SK-N-SH (cell line): Measurements from ENCODE around the gene GDPD1. TPM values are rescaled to one million over a fixed set of nuclear protein-coding genes. Genes with fewer than 3 reads are reported as not detected.

Experiments used
- CTCF ChIA-PET: fragments of 300-600, 350-600 bp; formaldehyde crosslinking; extraction: SDS; loops from one replicate; lab custom pipeline; 2021; lab: Yijun Ruan, JAX
- POLR2A ChIA-PET: fragments of 350-600 bp; sonication (Branson Sonifier 250); formaldehyde crosslinking; extraction: SDS; loops from one replicate; lab custom pipeline; 2020; ENCODE audit warnings: antibody characterized with exemption, inconsistent platforms; lab: Yijun Ruan, JAX
- DNase-seq: peaks from one replicate; pipeline ENCODE4 v3.0.0; 2012
- H2AFZ ChIP-seq: fragments of 200-600 bp; sonication (generic); 2 replicates; pipeline ENCODE4 v1.8.1; 2016; ENCODE audit warnings: antibody characterized with exemption, mild to moderate bottlenecking, low read depth
- H3F3A ChIP-seq: fragments of 200-600 bp; sonication (generic); replicated peaks from 2 replicates; pipeline ENCODE3; 2016; ENCODE audit warnings: antibody characterized with exemption, mild to moderate bottlenecking; ENCODE audit not compliant: insufficient read depth
- H3K27ac ChIP-seq, 2 experiments: fragments of 200-500 bp in 1 of 2; fragments of 200-600 bp in 1 of 2; sonication (Bioruptor generic) in 1 of 2; sonication (generic), shearing (Covaris generic) in 1 of 2; 2 replicates each; pipeline versions ENCODE4 v1.5.1 to v1.6.1; 2014 to 2016; ENCODE audit warnings: low read depth in 2 of 2, inconsistent platforms in 1 of 2, low read length in 1 of 2, mild to moderate bottlenecking in 1 of 2, mixed read lengths in 1 of 2
- H3K27me3 ChIP-seq: fragments of 200-600 bp; sonication (generic), shearing (Covaris generic); 2 replicates; pipeline ENCODE4 v1.6.1; 2016; ENCODE audit warnings: mixed run types; ENCODE audit not compliant: insufficient read depth
- H3K36me3 ChIP-seq, 2 experiments: fragments of 200-500 bp in 1 of 2; fragments of 200-600 bp in 1 of 2; sonication (Bioruptor generic) in 1 of 2; sonication (generic) in 1 of 2; replicated peaks in 1 of 2; 2 replicates each; pipeline versions ENCODE3 to v1.5.1; 2014 to 2016; ENCODE audit warnings: low read length in 1 of 2, mild to moderate bottlenecking in 1 of 2; ENCODE audit not compliant: insufficient read depth in 2 of 2, control insufficient read depth in 1 of 2
- H3K4me1 ChIP-seq, 2 experiments: fragments of 200-500 bp in 1 of 2; fragments of 200-600 bp in 1 of 2; sonication (Bioruptor generic) in 1 of 2; sonication (generic), shearing (Covaris generic) in 1 of 2; 2 replicates each; pipeline versions ENCODE4 v1.5.1 to v1.6.1; 2014 to 2016; ENCODE audit warnings: low read depth in 1 of 2, low read length in 1 of 2, mixed run types in 1 of 2; ENCODE audit not compliant: insufficient read depth in 2 of 2, control insufficient read depth in 1 of 2
- H3K4me2 ChIP-seq: fragments of 200-600 bp; sonication (generic), shearing (Covaris generic); 2 replicates; pipeline ENCODE4 v1.6.1; 2017; ENCODE audit warnings: mixed run types
- H3K4me3 ChIP-seq, 2 experiments: fragments of 200-500 bp in 1 of 2; fragments of 200-600 bp in 1 of 2; sonication (Bioruptor generic) in 1 of 2; sonication (generic), shearing (Covaris generic) in 1 of 2; 2 replicates each; pipeline versions ENCODE4 v1.5.1 to v1.8.1; 2014 to 2016; ENCODE audit warnings: low read depth in 2 of 2, inconsistent platforms in 1 of 2, low read length in 1 of 2, mild to moderate bottlenecking in 1 of 2, mixed read lengths in 1 of 2, moderate library complexity in 1 of 2
- H3K79me2 ChIP-seq: fragments of 200-600 bp; sonication (generic); 2 replicates; pipeline ENCODE4 v1.8.1; 2017; ENCODE audit warnings: mild to moderate bottlenecking; ENCODE audit not compliant: insufficient read depth
- H3K9ac ChIP-seq: fragments of 200-600 bp; sonication (generic); 2 replicates; pipeline ENCODE4 v1.6.1; 2017; ENCODE audit warnings: mixed run types
- H3K9me2 ChIP-seq: fragments of 200-600 bp; sonication (generic); 2 replicates; pipeline ENCODE4 v1.6.1; 2017; ENCODE audit warnings: mixed run types
- H3K9me3 ChIP-seq: fragments of 200-600 bp; sonication (generic); 2 replicates; pipeline ENCODE4 v1.6.1; 2017; ENCODE audit warnings: mixed run types, mild to moderate bottlenecking, moderate library complexity
- H4K20me1 ChIP-seq: fragments of 200-600 bp; sonication (generic); 2 replicates; pipeline ENCODE4 v1.6.1; 2017; ENCODE audit warnings: mild to moderate bottlenecking, mixed run types; ENCODE audit not compliant: insufficient read depth
- ELF1 ChIP-seq: IDR thresholded peaks from 2 replicates; pipeline ENCODE4 v1.4.0; 2012
- FOSL2 ChIP-seq: IDR thresholded peaks from 2 replicates; pipeline ENCODE4 v1.4.0; 2012; ENCODE audit warnings: low read depth, mild to moderate bottlenecking, moderate library complexity, borderline replicate concordance
- FOXM1 ChIP-seq: IDR thresholded peaks from 2 replicates; pipeline ENCODE4 v1.4.0; 2012; ENCODE audit warnings: low read depth, mild to moderate bottlenecking
- JUND ChIP-seq: IDR thresholded peaks from 2 replicates; pipeline ENCODE4 v1.4.0; 2012
- MAX ChIP-seq: IDR thresholded peaks from 2 replicates; pipeline ENCODE4 v1.4.0; 2012; ENCODE audit warnings: low read depth
- MEF2A ChIP-seq: IDR thresholded peaks from 2 replicates; pipeline ENCODE4 v1.4.0; 2012; ENCODE audit warnings: low read depth, borderline replicate concordance
- MXI1 ChIP-seq: IDR thresholded peaks from 2 replicates; pipeline ENCODE4 v1.6.1; 2012; ENCODE audit warnings: mild to moderate bottlenecking, low read depth, low read length, improper control_type of control experiment
- NRF1 ChIP-seq: IDR thresholded peaks from 2 replicates; pipeline ENCODE4 v1.6.1; 2012; ENCODE audit warnings: low read depth, mild to moderate bottlenecking, low read length
- POLR2AphosphoS5 ChIP-seq: IDR thresholded peaks from 2 replicates; pipeline ENCODE4 v1.6.1; 2012; ENCODE audit warnings: low read depth, low read length
- RCOR1 ChIP-seq: fragments of 150-350 bp; IDR thresholded peaks from 2 replicates; pipeline ENCODE4 v1.6.1; 2017; ENCODE audit warnings: antibody characterized with exemption, low read length
- SMC3 ChIP-seq: IDR thresholded peaks from 2 replicates; pipeline ENCODE4 v1.6.1; 2012; ENCODE audit warnings: low read depth, low read length, improper control_type of control experiment
- TCF12 ChIP-seq: IDR thresholded peaks from 2 replicates; pipeline ENCODE4 v1.4.0; 2012
- YY1 ChIP-seq: IDR thresholded peaks from 2 replicates; pipeline ENCODE4 v1.4.0; 2012; ENCODE audit warnings: low read depth, mild to moderate bottlenecking
- WGBS: methylation state at CpG from one replicate; pipeline ENCODE4 v1.1.6; 2017; ENCODE audit warnings: low lambda C conversion rate; 5-methylcytosine and 5-hydroxymethylcytosine counted together
- polyA plus RNA-seq, 3 experiments: library from polyadenylated mRNA; depleted of rRNA; stranded (reverse); fragments of >200 nt; gene quantifications; 2 replicates each; pipeline ENCODE4 v1.2.3, GENCODE V29; 2012
- TF ChIP-seq, protein P1 (sequence below): IDR thresholded peaks from 2 replicates; pipeline ENCODE4 v1.4.0; 2012; ENCODE audit warnings: low read depth, borderline replicate concordance
- TF ChIP-seq, protein P2 (sequence below): IDR thresholded peaks from 2 replicates; pipeline ENCODE4; 2012

GDPD1 gene
- polyA plus RNA-seq, 1 of the 3 experiments (the other 2 are of a cell fraction), result 1.5 TPM

DNA sequence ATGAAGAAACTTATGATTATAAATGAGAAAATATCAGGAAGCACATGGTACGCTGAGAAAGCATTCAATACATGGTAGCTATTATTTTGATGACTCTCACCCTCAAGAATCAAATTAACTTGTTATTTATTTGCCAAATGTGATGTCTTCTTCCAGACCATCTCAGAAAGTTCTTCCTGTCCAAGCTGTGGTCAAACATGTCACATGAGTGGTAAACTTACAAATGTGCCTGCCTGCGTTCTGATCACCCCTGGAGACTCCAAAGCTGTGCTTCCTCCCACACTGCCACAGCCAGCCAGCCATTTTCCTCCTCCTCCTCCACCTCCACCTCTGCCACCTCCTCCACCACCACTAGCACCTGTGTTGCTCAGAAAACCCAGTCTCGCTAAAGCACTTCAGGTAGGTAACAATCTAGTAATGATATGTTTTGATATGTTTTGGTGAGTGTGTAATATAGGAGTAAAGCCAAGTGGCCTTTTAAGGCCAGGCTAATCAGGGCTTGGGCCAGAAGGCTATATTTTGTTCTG lies 26.9 kb upstream of the GDPD1 start:
- Histone ChIP-seq H3K9me2 (no peaks in the 10 kb centered on the region), H3K27me3 (no peaks in the 10 kb centered on the region), H4K20me1 (no peaks in the 10 kb centered on the region)
- no peak for DNase-seq
- WGBS, result 95% methylated on average over 3 of the region's 3 CpGs
- no peak for TF ChIP-seq RCOR1
- TF ChIP-seq POLR2AphosphoS5, result no peak
- no peak for TF ChIP-seq ELF1
- no peak for TF ChIP-seq FOXM1
- TF ChIP-seq SMC3, result no peak
- TF ChIP-seq MEF2A, result no peak
- no peak for TF ChIP-seq MAX
- TF ChIP-seq, all 33 proteins: peak for 0
- H3K4me2 ChIP-seq, result no peak overlapping the region
- ChIA-PET CTCF (no interaction called here), POLR2A (interaction anchor here (0.5 kb wide), 1 partner anchor 120 kb away, joined by 5 read pairs; no protein-coding TSS in a partner anchor)
- H3K36me3 ChIP-seq, result peaks cover 12 to 30% of the 10 kb centered on the region in 2 experiments
- H3K9ac ChIP-seq, result no peak overlapping the region
- no peak overlapping the region for H3K4me3 ChIP-seq
- no peak overlapping the region for H3K27ac ChIP-seq
- H3K79me2 ChIP-seq, result no peaks in the 10 kb centered on the region
- no peak overlapping the region for H2AFZ ChIP-seq
- no peaks in the 10 kb centered on the region for H3F3A ChIP-seq
- no peaks in the 10 kb centered on the region for H3K4me1 ChIP-seq
- H3K9me3 ChIP-seq, result no peaks in the 10 kb centered on the region

- TF ChIP-seq, protein P1, sequence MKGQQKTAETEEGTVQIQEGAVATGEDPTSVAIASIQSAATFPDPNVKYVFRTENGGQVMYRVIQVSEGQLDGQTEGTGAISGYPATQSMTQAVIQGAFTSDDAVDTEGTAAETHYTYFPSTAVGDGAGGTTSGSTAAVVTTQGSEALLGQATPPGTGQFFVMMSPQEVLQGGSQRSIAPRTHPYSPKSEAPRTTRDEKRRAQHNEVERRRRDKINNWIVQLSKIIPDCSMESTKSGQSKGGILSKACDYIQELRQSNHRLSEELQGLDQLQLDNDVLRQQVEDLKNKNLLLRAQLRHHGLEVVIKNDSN, result no peak
- TF ChIP-seq TCF12, result no peak
- no peak for TF ChIP-seq MXI1
- TF ChIP-seq JUND, result no peak
- no peak for TF ChIP-seq NRF1
- TF ChIP-seq, protein P2, sequence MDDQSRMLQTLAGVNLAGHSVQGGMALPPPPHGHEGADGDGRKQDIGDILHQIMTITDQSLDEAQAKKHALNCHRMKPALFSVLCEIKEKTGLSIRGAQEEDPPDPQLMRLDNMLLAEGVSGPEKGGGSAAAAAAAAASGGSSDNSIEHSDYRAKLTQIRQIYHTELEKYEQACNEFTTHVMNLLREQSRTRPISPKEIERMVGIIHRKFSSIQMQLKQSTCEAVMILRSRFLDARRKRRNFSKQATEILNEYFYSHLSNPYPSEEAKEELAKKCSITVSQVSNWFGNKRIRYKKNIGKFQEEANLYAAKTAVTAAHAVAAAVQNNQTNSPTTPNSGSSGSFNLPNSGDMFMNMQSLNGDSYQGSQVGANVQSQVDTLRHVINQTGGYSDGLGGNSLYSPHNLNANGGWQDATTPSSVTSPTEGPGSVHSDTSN, result no peak
- no peak for TF ChIP-seq POLR2AphosphoS5
- no peak for TF ChIP-seq FOSL2
- no peak for TF ChIP-seq YY1
- TF ChIP-seq MAX, result no peak
- DNase-seq, result no peak
- Histone ChIP-seq H3K36me3 (peaks cover 3 to 55% of the 10 kb centered on the region in 2 experiments), H3K9me2 (no peaks in the 10 kb centered on the region), H3K4me1 (no peaks in the 10 kb centered on the region), H4K20me1 (no peaks in the 10 kb centered on the region), H2AFZ (no peak overlapping the region), H3K4me2 (no peak overlapping the region), H3K9ac (no peak overlapping the region), H3K4me3 (no peak overlapping the region), H3K79me2 (no peaks in the 10 kb centered on the region), H3K27me3 (no peaks in the 10 kb centered on the region), H3F3A (peaks cover 5% of the 10 kb centered on the region), H3K9me3 (no peaks in the 10 kb centered on the region), H3K27ac (no peak overlapping the region)
- ChIA-PET CTCF (no interaction called here), POLR2A (no interaction called here)
- 84% methylated on average over 4 of the region's 4 CpGs for WGBS
Observed at GRCh38 chr17:59199398-59199797, 20.9 kb upstream of the GDPD1 start.
